ENCODE results near the gene TMEM72.
A peak's percentile ranks its signal among the peaks of the same experiment; 100 is the strongest.

Gene TMEM72

DNA sequence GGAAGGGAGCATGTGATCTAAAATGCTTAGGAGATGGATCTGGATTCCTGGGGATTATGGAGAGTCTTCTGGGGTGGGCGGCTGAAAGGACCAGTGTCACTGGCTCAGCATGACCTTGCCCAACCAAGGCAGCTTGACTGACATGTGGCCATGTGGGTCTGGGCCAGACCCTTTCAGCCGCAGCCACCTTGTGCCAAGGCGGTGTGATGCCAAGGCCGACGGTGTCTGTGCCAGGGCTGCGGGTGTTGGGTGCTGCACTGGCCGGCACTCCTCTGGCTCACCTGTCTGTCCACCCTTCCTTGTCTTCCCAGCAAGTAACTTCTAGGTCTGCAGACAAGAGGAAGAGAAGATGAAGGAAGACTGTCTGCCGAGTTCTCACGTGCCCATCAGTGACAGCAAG is 58.7 kb downstream of the TMEM72 start:
- DNase-seq: no peak

DNA sequence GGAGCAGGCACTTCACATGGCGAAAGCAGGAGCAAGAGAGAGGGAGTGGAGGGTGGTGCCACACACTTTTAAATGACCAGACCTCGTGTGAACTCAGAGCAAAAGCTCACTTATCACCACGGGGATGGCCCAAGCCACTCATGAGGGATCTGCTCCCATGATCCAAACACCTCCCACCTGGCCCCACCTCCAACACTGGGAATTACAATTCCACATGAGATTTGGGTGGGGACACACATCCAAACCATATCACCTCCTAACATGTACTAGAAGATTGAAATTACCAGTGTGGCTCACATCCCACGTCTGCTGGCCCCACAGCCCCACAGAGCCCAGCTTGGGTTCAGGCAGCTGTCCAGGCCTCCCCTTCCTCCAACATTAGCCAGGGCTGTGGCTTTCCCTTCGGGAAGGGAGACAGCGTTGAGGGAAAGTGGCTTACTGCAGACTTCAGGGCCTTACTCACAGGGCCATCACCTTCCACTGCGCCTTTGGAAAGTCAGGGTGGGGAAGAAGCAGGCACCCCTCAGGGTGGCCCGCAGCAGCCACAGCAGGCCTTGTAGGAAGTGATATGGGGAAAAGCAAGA is 59.8 kb downstream of the TMEM72 start:
- no peak for DNase-seq

DNA sequence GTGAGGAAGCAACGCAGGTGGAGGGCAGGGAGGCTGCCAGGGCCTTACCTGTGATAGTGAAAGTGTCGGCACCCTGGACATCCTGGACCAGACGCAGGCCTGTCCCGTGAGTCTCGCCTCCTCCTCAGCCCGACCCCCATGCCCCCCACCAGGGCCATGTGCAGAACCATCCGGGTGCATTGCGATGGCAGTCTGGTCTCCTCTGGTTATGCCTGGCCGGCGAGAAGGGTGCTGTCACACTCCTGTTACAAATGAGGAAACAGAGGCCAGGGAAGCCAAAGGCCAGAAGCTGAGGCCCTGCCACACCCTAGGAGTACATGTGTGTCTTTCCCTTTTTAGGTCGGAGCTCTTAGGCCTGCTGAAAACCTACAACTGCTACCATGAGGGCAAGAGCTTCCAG is 60.3 kb downstream of the TMEM72 start:
- DNase-seq: no peak

DNA sequence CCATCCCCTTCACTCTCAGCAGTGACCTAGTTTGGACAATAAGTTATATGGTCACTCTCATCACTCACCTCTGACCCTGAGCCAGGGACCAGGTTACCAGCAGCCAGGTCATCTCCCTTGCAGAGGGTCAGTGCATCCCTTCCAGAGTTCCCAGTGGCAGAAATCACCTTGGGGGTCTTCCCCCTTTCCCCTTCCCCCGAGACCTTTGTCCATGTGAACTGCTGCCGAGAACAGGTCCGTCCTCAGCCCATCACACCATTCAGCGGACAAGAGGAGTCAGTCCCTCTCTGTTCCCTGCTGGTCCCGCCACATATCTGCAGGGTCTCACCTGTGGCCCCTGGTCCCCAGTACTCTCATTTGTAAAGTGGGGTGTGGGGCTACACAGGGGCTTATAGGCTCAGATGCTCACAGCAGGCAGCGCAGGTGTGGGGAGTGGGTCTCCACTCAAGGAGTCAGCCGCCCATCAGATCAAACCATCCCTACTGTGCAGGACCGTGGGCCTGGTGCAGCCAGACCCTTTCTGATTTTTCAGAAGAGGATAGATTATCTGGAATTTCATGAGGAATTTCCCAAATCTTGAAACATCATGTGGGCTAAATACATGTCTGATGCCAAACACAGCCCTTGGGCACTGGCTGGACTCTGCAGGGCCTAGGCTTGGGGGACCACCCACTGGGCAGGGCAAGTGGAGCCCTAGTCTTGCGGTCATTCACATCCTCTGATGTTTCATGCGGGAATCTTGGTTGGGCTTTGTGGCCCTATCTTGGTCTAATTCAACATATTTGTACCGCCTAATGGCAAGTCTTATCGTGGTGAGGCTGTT is 61.0 kb downstream of the TMEM72 start:
- no peak for DNase-seq

DNA sequence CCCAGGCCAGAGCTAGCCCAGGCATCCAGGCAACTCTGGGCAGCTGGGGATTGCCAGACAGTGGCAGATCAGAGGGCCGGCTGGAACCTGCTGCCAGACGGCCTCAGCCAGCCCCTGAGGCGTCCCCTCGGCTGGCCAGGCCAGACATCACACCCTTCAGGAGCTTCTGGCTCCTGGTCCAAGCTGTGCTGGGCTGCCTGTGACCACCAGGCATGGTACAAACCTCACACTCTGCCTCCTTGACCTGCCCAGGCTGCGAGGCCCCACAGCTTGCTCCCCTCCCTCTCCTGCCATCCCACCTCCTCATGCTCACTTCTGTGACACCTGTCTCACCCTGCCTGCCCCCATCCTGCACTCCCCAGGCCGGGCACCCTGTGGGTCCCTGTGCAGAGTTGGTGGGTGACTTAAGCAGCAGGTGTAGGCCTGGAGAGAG is 61.8 kb downstream of the TMEM72 start:
- DNase-seq: no peak

DNA sequence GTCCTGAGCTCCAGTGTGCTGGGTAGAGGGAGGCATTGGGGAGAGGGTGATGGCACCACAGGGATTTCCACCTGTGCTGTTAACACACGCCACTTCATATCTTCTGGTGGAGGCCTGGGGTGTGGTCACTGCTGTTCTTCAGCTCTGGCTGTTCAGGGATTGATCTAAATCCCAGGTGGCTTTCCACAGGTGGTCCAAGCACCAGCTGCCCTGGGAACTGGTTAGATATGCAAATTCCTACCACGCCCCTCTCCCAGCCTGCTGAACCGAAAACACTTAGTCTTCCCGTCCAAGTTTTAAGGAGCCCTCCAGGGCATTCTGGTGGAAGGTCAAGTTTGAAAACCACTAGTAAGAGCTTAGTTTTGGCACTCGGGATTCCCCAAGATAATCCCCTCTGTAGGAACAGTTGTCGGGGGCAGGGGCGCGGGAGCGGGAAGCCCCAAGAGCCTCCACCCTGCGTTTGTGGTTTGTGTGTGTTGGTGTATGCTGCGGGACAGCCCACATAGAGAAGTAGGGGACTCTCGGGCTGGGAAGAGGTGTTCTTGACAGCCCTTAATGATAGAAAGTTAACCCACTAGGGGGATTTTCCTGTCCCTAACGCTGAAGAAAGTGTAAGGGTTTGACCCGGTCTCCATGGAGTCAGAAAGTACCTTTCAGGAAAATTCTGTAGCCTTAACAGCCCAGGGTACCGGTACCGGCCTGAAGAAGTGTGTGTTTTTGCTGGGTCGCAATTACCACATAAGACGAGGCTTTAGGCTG is 62.4 kb downstream of the TMEM72 start:
- no peak for DNase-seq

DNA sequence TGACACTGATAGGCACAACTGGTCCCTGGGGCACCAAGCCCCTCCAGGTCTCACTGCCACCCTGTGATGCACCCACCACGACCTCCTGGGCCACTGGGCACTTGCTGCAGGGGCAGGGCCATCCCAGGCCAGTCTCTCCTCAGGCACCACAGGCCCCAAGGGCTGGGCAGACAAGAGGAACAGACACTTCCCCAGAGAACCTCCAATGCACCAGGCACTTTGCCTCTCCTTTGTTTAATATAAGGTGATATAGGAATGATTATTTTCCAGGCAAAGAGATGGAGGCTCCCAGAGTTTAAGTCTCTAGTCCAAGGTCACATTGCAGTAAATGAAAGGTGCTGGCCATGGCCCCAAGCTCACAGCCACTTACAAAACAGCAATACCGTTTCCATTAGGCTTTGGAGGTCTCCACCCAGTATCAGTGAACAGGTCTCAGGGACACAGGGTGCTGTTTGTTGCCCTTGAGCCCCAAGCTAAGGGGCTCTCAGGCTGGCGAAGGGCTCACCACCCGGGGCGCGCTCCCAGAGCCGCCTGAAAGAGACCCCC is 63.0 kb downstream of the TMEM72 start:
- DNase-seq: no peak

DNA sequence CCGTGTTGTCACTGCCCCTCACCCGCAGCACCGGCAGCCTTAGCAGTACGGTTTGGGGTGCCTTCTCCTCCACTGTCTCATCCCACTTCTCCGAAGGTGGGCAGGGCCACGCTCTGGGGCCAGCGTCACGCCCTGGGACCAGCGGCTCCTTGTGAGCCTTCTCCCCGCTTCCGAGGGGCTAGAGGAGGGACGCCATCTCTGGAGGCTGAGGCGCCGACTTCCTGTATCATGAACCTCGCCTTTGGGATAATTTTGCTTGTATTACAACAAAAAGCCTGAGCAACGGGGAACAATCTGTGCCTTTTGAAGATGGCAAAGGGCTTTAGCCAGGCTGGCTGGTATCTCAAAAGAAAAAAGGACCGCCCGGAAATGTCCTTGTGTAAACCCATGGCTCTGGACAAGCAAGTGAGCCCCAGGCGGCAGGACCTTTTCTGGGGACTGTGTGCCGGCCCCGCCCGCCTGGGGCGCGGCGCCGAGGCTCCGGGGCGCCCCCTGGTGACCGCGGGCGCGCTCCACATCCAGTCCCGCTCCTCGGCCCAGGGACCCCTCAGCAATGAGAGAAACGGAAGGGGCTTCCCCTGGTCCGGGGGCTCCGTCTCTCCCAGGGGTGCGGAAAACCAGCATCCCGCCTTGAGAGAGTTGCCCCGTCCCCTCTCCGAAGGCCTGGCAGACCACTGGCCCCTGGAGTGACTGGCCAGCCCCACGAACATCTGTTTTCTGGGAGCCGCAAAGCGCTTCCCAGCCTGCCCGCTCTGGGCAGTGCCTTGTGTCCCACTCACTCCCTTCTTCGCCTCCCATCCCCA is 63.7 kb downstream of the TMEM72 start:
- DNase-seq: peak; percentile 79

DNA sequence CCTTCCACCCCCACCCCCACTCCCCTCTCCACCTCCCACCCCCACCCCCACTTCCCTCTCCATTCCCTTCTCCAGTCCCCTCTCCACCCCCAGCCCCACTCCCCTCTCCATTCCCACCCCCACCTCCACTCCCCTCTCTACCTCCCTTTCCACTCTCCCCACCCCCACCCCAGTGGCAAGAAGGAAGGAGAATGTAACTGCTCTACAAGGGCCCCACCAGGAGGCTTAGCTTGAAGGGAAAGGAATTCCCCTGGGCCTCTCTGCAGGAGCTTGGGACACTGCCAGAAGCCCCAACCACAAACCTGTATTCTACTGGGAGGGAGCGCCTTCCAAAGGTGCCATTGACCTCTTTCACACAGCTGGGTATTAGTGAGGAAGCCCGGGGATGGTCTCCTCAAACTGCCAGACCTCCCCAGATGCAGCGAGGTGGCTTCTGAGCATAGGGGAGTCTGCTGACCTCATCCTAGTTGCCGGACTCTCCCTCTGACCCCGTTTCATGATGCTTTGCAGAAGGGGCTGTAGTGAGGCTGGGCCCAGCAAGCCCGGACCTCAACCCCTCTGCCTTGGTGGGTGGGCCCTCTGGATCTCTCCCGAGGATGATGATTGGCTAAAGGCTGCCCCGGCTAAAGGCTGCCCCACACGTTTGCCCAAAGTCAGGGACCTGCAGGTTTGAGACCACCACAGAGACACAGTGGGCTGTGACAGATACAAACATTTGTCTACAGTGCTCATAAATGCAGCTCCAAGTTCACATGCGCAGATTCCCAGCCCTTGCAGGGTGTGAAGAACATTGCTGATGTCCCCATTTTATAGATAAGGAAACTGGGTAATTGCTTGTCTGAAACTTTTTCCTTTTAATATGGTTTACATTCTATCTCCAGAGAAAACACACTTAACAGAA is 64.5 kb downstream of the TMEM72 start:
- DNase-seq: no peak

DNA sequence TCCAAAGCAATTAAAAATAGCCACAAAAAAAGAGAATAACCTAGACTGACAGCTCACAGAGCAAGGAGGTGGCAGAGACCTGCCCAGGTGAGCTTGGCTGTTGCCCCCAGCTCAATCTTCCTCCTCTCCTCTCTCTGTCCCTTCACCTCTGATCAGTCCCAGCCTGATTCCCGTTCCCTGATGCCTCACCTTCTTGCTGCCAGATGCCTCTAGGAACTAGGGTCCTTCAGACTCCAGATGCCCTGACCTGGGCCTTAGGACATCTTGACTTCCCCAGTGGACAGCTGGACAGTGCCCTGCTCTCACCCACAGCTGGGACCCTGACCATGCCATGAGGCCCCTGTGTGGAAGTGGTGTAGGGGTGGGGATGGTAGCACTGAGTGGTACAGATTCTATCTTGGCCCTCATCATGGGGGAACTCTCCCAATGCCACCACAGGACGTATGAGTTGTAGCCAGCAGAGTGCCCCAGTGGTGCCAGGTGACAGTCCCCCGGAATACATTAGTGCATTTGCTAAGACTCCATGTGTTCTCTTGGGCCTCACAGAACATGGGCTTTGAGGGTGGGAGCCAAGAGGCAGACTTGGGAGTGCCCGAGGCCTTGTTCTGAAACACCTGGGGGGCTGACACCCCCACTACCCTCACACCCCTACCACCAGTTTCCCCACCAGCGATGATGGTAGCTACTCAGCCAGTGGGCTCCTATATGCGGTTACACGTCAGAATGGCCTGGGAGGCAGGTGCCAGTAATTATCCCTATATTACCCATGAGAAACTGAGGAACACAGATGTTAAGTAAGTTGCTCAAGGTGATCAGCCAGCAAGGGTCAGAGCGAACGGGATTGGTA is 65.4 kb downstream of the TMEM72 start:
- no peak for DNase-seq

DNA sequence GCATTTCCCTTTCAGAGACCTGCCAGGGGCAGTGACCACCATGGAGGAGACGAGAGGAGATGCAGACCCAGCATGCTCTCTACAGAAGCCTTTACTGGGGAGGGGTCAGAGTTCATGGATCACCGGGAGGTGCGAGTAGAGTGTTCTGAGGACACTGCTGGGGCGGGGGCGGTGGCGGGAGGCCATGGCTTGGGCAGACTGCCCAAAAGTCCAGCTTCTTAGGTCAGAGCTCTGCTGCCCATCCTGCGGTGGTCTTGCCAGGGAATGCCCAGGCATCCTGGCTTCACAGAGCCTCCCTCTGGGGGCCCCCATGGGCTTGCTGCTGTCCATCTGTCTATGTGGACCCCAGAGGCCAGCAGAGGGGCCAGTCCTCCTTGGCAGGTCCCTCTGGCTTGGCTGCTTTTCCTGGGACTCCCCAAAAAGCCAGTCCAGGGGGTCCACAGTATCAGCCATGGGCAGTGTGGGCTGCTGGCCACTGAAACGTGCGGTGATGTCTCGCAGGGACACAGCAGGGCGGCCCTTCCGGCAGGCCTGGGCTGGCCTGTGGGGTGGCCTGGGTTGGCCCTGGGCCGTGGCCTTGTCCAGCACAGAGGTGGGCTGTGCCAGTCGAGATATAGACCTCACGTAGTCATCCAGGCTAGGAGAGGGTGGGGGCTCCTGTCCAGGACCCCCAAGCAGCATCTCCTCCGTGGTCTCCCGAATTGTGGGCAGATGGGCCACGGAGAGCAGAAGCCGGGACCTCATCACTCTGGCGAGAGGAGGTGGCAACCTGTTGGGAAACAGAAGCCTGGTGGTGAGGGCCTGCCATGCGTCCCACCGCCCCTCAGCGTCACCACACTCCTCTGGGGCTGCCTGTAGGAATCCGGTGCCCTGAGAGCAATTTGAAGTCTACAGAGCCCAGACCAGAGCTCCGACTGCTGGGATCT is 66.4 kb downstream of the TMEM72 start:
- no peak for DNase-seq

DNA sequence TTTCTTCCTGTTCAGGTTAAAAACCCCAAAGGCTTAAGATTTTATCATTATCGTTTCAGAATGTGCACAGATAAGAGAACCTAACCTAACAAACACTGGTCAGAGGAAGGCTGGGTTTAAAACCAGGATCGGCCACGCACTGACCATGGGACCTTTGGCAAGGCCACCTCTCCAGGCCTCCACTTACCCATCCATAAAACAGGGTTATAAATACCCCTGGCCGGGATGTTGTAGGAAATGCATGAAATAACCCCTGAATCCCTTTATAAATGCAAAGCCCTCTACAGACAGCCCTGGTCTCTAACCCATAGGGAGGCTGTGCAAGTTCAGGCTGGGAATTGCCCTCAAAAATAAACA is 67.1 kb downstream of the TMEM72 start:
- DNase-seq: no peak

DNA sequence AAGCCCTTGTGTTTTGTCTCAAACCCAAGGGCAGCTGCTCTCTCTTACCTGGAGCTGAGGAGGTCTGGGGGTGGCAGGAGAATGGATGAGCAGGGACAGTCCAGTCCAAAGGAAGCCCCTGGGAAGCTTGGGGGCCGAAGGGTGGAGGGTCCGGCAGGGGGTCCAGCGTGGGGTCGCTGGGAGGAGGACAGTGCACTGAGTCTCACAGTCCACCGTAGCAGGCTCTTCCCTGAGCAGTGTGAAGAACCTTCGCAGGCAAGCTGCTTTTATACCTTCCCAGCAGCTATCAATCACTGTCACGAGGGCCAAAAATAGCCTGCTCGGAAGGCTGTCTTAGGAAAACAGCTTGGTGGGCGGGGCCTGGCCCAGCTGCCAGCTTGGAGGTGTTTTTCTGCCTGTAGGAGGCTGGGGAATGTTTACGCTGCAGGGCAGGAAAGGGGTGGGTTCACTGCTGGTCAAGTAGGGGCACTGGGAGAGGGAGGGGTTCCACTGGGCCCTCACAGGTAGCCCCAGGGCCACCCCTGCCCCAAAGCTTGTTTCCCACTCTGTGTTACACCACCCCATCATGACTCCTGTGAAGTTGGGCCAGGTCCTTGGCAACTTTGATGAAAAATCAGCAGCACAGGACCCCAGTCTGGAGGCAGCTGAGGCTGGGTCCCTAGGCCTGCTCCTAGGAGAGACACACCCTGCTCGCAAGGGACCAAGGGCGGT is 67.6 kb downstream of the TMEM72 start, which contains the start of gene DEPP1:
DEPP1 (minus strand) TSS at position 240 of the 711 bp plus-strand sequence. CDS start 779 bp downstream, outside the sequence.
- peak; percentile 89 for DNase-seq

DNA sequence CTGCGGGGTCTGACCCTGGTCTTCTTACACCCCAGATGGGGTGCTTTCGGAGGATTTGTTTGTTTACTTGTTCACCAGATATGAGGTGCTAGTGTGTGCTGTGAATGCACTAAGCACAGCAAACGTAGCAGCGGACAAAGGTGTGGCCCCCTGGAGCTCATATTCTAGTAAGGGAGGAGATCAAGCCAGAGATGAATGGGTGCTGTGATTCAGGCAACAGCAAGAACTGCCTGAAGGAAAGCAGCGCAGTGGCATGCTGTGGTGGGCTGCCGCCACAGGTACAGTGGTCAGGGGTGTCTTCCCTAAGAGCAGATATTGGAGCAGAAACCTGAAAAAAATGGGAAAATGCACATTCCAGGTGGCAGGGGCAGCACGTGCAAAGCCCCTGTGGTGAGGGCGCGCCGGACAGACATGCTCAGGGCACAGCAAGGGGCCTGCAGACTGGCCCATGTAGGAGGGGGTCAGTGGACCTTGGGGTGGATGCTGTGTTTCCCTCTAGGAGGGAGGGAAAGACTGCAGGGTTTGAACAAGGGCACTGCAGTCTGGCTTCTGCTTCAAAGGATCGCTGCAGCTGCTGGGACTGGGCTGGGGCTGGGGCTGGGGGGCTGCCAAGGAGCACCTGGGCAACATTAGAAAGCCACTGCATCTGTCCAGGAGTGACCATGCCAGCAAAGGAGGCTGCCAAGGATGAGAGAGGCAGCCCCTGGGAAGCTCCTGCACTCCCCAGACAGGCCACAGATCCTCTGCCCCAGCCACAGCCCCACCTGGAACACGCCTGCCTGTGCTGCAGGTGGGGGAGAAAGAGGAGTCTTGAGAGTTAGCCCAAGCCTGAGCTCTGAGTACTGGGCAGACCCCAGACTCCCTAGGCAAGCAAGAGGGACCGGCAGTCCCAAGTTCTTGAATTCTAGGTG is 68.4 kb downstream of the TMEM72 start:
- no peak for DNase-seq

DNA sequence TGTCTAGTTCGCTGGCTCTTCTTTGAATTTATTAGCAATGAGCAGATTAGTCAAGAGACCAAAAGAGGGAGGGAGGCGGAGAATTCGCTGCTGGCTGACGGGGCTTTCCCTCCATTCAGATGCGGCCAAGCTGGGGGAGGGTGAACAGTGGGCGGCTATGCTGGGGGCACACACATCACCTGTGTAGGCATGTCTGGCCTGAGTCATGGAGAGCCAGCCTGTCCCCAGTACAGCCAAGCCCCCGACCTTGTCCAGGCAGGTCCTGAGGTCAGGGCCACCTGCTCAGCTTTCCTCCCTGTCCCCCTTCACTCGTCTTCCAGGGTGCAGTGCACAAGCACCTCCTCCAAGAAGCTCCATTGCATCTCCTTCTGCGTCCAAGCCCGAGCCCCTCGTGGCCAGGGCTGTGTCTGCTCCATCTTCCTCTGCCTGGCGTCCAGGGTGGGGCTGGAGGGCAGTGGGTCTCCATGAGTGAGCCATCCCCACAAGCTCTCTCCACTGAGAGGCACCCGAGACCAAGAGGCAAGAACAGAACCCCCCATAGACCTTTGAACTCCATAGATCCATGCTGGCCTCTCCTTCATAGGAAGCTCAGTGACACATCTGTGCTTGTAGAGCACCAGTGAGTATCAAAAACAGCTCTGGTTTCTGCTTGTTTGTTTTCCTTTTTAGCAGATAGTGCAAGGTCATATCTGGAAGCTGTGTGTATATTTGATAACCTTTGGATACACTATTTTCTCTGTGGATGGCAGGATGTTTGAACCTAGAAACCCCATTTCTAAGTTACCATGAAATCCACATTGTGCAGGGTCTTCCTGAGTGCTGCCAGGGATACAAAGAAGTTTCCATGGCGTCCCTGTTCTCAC is 69.4 kb downstream of the TMEM72 start:
- no peak for DNase-seq

All from right hindlimb (tissue), 1 donor.